ENCODE data around the gene RFX5. TPM values are rescaled to one million over a fixed set of nuclear protein-coding genes. Genes with fewer than 3 reads are reported as not detected.

RFX5 gene
- total and polyA plus RNA-seq, 2 of the 13 experiments (the other 11 are each of a cell fraction or from before 2014, with no cell fraction given) = 17.9 to 36.2 TPM

DNA sequence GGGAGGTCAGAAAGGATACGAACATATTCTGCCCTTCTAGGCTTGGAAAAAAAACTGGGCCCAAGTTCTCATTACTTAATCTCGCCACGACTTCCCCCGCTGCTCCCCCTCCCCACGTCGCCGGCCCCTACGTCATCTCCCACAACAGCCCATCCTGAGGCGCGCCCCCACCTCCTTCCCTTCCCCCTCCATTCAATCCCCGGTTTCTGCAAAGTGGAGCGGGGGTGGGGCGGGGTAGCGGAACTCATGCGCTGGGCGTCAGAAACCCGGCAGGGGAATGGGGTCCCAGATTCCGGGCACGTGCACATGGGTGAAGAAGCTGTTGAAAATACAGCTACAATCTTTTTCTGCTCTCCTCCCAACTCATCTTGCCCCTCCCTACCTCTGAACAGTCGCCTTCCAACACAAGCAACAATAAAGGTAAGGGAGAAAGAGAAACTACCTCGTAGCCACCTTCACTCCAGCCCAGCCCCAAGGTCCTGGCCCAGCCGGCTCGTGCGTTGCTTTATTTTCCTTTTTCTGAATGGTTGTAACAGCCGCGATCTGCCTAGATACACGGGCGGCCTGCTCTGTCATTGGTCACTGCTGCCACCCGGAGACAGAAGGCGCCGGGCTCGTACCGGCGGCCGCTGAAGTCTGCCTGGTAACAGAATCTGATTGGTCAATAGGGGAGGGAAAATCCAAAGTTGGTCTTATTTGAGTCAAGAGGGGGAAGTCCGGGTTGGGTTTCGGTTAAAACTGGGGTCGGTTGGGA is at the start of gene RFX5 (continued):
- TF ChIP-seq ZBED4 (CRISPR knock-in tag; IDR thresholded peaks at IDR 0.05; ENCODE audit: borderline replicate concordance) (no peak), KLF12 (CRISPR knock-in tag; IDR thresholded peaks at IDR 0.05; ENCODE audit: borderline replicate concordance) (no peak), EZH2 (conservative IDR thresholded peaks at IDR 0.05; ENCODE audit: low read depth, low read length) (no peak), NR3C1 (CRISPR knock-in tag; IDR thresholded peaks at IDR 0.05) (no peak), ZNF703 (CRISPR knock-in tag; IDR thresholded peaks at IDR 0.05; ENCODE audit: borderline replicate concordance) (no peak), HDAC2 (CRISPR knock-in tag; IDR thresholded peaks at IDR 0.05) (no peak; the same call in 1 of the 2 replicates), DMAP1 (CRISPR knock-in tag; IDR thresholded peaks at IDR 0.05) (peak; percentile 64; the same call in 1 of the 2 replicates), GTF3A (CRISPR knock-in tag; conservative IDR thresholded peaks at IDR 0.05) (no peak), ATF2 (CRISPR knock-in tag; IDR thresholded peaks at IDR 0.05) (no peak), ZNF670 (CRISPR knock-in tag; IDR thresholded peaks at IDR 0.05; ENCODE audit: borderline replicate concordance) (no peak), SNAI1 (CRISPR knock-in tag; IDR thresholded peaks at IDR 0.05; ENCODE audit: borderline replicate concordance) (no peak), HMGXB4 (CRISPR knock-in tag; IDR thresholded peaks at IDR 0.05; ENCODE audit: borderline replicate concordance in 1 of 2, low read depth in 1 of 2) (peak in 1 of 2 experiments; percentile 57; a peak in 1 of 4 replicates), PITX1 (CRISPR knock-in tag; IDR thresholded peaks at IDR 0.05) (no peak), SETDB1 (CRISPR knock-in tag; IDR thresholded peaks at IDR 0.05; ENCODE audit: borderline replicate concordance) (no peak), EP300 (IDR thresholded peaks at IDR 0.05; ENCODE audit: low read depth in 2 of 2, low read length in 2 of 2) (peak in 1 of 2 experiments; percentile 61; a peak in 2 of 4 replicates), EP300 (CRISPR knock-in tag; IDR thresholded peaks at IDR 0.05; ENCODE audit: borderline replicate concordance) (no peak; the same call in 1 of the 2 replicates), HNRNPH1 (optimal IDR thresholded peaks at IDR 0.05; ENCODE audit: low read depth, low read length) (peak; percentile 75), AGO1 (IDR thresholded peaks at IDR 0.05; ENCODE audit: low read depth, low read length, poor library complexity, severe bottlenecking) (no peak)
- TF ChIP-seq, protein P1, sequence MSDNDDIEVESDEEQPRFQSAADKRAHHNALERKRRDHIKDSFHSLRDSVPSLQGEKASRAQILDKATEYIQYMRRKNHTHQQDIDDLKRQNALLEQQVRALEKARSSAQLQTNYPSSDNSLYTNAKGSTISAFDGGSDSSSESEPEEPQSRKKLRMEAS (IDR thresholded peaks at IDR 0.05) = peak; percentile 76
- TF ChIP-seq, protein P2, sequence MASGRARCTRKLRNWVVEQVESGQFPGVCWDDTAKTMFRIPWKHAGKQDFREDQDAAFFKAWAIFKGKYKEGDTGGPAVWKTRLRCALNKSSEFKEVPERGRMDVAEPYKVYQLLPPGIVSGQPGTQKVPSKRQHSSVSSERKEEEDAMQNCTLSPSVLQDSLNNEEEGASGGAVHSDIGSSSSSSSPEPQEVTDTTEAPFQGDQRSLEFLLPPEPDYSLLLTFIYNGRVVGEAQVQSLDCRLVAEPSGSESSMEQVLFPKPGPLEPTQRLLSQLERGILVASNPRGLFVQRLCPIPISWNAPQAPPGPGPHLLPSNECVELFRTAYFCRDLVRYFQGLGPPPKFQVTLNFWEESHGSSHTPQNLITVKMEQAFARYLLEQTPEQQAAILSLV (CRISPR knock-in tag; IDR thresholded peaks at IDR 0.05; ENCODE audit: borderline replicate concordance) = no peak

Data from HepG2 (cell line).